Activated CD8-positive, alpha-beta memory T cell treated with anti-CD3 and anti-CD28 coated beads, Interleukin-2, amount 50 U/mL, for 48 hours (primary cell): ENCODE results near the gene ATF5.
A peak's percentile ranks its signal among the peaks of the same experiment; 100 is the strongest.
"Not testable (repeated sequence)": the region's sequence is repeated elsewhere in the genome, so short reads cannot be mapped to it uniquely, and the experiment has no call there.

ENCODE experiments used
- DNase-seq: peaks from one replicate; pipeline ENCODE4 v3.0.0-alpha.2; 2020

ATF5 gene

DNA sequence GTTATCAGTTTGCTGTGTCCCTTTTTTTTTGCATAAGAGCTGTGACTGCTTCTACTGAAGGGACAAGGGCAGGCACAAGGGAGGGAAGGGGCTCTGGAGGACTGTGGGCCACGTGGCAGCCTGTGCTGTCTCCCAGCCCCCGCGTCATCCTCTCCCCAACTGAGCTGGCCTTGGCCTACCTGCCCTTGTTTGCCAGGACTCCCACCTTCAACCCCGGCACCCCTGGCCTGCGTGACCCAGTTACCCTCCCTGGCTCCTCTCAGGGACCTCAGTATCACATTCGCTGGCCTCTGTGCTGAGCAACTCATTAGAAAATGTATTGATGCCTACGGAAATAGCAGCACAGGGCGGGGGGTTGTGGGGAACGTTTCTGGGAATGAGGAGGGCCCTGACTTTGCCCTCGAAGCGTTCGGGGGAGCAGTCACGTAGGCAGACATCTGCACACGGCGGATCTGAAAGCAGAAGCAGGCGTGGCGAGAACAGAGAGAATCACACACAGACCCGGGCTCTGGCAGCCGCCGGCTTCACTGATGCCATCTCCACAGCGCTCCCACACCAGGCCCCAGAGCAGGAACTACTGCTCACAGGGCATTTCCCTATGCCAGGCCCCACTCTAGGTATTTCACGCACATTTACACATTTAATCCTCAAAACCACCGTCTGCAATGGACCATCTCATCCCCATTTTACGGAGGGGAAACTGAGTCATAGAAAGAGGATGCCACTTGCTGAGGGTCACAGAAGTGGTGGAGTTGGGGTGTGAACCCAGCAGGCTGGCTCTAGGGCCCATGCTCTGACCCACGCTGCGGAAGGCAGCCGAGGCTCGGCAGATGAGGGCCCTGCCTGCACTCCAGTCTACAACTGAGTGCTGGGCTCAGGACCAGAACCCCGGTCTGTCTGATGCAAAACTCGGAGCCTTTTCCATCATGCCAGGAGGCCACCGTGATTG lies 5.7 kb upstream of the ATF5 start:
- DNase-seq: no peak

DNA sequence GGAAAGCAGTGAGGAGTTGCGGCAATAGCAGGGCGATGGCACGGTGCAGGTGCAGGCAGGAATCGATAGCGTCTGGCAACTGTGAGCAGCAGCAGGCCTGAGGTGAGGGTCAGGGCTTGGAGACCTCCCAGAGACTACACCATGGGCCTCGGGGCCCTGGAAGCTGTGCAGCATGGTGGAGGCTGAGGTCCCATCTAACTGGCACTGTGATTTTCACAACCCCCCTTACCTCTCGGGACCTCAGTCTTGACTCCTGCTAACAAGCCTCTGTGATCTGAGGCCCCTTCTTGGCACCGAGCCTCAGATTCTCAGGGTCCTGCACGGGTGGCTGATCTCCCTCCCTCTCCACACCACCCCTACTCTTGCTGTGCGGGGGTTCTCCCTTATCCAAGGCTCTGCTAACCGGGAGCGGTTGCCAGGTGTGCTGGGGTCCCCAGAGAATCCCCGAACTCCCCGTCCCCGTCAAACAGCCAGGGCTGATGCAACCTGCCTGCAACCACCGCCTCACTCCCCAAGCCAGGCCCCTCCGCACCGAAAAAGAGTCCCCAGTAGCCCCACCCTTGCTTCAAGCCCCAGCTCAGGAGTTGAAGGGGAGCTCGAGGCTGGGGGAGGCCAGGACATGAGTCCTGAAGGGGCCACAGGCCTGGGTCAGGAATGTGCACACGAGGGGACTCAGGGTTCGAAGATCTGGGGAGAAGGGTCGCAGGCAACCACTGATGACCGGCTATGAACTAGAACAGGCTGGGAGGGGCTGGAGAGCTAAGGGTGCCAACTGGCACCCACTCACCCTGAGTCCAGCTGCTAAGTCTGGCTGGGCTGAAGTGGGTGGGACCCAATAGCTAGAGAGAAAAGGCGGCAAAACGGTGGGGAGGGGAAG lies 4.8 kb upstream of the ATF5 start:
- no peak for DNase-seq

DNA sequence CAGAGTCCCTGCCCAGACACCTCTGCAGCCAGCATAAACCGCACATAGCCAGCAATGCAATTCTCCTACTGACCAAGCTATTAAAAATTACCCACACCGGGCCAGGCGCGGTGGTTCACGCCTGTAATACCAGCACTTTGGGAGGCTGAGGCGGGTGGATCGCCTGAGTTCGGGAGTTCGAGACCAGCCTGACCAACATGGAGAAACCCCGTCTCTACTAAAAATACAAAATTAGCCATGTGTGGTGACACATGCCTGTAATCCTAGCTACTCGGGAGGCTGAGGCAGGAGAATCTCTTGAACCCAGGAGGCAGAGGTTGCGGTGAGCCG lies 4.2 kb upstream of the ATF5 start:
- DNase-seq: not testable (repeated sequence)

DNA sequence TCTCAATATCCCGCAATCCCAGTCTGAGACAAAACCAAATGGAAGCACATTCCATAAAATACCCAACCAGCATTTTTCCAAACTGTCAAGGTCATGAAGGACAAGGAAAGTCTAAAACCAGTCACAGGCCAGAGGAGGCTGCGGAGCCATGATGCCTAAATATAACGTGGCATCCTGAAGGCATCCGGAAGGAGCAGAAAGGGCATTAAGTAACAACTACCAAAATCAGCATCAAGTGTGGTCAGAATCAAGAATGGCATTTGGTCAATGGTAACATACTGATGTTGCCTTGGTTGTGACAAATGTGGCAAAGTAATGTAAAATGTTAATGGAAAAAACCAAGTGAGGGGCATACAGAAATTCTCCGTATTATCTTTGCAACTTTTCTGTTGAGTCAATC lies 3.5 kb upstream of the ATF5 start:
- no peak for DNase-seq

DNA sequence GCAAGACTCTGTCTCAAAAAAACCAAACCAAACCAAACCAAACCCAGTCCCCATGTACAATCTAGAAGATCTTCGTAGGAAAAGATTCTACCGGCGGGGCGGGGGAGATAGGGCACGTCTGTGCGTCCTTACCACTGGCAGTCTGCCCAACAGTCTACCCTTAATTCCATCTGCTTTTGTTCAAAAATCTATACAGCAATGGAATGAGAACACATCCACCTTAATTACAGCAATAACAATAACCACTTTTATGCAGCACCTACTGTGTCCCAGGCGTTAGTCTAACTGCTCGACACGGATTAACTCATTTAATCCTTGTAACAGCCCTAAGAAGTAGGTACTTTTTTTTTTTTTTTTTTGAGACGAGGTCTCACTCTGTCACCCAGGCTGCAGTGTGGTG lies 2.5 kb upstream of the ATF5 start:
- no peak for DNase-seq

DNA sequence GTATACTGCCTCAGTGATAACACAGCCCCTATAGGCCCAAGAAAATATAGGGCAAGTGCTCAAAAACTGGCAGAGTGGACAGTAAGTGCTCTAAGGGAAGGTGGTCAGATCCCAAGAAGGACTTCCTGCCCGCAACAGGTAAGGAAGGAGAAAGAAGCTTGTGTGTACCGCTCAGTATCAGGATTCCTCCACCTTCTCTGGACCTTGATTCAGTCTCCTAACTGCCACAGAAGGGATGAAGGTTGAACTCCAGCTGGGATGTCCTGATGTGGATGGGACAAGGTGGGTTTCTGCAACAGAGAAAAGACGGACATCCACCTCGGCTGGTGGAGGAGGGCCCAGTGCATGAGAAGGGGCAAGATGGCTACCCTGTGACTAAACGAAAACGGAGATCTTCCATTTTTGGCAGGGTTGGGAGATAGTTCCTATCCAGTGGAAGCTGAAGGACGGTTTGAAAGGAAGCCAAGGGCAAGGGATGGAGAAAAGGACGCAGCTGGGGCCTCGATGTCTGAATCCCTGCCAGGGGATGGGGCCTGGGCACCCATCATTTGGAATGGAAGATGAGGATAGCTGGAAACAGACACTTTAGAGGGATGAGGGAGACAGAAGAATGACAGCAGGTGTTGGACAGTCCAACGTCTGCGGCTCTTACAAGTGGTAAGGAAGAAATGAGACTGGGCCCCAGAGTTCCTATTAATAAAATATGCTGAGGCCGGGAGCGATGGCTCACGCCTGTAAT lies 1.3 kb upstream of the ATF5 start:
- DNase-seq: no peak

DNA sequence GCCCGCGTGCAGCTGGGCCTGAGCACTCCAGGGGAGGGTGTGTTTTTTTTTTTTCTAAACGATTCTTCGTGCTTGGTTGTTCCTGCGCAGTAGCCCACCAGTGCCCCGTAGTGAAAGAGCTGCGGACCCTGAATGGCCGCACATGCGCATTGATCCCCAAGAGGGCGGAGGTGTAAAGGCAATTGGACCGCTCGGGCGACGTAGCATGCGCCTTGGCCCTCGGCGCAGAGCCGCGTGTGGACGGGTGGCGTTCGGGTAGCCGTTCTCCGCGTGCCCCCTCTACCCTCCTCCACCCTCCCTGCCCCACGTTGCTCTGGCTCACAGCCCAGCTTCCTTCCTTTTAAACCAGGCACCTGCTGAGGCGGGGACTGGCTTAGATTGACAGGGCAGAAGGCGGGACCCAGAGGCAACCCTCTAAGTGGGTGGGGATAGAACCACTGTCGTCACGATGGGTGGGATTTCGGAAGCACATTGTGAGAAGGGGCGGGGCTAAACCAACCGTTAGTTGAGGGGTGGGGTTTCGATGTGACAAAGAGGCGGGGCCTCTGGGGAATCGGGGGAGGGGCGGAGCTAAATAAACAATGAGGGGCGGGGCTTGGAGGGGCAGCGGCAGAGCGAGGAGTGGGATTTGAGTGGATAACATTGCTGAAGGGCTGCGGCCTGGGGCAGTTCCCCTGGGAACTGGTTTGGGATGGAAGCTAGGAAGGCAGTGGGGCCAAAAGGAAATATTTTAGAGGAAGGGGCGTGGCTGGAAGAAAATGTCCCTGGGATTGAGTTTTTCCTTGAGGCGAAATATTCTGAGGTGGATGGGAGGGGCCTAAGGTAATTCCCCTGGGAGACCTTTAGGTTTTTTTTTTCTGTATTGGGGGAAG lies 842 bp downstream of the ATF5 start:
- peak; percentile 93 for DNase-seq

DNA sequence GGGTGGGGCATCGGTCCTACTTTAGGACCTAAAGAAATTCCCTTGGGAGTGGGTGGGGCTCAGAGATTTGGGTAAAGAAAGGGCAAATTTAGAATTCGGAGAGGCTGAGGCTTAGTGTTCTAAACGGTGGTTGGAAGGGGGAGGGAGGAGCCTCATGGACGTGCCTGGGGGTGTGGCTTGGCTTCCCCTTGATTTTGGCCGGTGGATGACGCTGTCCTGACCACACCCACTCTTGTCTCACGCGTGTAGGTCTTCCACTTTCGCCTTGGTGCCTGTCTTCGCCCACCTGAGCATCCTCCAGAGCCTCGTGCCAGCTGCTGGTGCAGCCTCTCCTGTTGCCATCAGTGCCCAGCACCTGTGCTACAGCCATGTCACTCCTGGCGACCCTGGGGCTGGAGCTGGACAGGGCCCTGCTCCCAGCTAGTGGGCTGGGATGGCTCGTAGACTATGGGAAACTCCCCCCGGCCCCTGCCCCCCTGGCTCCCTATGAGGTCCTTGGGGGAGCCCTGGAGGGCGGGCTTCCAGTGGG lies 1.5 kb downstream of the ATF5 start:
- no peak for DNase-seq

DNA sequence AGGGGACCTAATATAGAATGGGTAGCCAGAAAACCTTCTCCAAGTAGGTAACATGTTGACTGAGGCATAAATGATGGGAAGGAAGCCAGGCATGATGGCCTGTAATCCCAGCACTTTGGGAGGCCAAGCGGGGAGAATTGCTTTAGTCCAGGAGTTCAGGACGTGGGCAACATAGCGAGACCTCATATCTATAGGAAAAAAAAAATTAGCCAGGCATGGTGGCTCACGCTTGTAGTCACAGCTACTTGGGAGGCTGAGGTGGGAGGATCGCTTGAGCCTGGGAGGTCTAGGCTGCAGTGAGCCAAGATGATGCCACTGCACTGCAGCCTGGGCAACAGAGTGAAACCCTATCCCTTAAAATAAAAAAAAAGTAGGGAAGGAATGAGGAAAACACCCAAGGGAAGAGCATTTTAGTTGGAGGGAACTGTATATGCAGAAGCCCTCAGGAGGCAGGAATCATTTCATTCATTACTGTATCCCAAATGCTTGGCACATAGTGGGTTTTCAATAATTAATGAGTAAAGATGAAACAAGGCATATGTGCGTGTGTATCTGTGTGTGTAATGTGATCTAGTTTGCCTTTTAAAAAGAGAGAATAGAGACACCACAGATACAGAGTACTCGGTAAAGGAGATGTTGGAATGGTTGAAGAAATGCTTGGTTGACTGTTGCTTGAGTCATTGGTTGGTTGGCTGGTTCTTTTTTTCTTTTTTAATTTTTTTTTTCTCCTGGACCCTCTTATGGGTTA lies 2.5 kb downstream of the ATF5 start:
- DNase-seq: no peak

DNA sequence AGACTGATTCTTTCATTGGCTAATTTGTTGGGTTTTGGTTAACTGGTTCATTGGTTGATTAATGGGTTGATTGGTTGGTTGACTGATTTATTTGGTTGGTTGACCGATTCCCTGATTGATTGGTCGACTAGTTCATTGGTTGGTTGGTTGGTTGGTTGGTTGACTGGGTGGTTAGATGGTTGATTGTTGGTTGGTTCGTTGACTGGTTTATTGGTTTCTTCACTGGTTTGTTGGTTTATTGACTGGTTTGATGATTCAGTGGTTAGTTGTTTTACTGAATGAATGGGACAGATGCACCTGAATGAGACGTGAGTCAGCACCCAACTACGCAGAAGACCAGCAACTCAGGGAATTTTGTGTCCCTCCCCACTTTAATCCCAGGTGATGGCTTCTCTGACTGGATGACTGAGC lies 3.0 kb downstream of the ATF5 start:
- no peak for DNase-seq

DNA sequence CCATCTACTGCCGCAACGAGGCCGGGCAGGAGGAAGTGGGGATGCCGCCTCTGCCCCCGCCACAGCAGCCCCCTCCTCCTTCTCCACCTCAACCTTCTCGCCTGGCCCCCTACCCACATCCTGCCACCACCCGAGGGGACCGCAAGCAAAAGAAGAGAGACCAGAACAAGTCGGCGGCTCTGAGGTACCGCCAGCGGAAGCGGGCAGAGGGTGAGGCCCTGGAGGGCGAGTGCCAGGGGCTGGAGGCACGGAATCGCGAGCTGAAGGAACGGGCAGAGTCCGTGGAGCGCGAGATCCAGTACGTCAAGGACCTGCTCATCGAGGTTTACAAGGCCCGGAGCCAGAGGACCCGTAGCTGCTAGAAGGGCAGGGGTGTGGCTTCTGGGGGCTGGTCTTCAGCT lies 3.7 kb downstream of the ATF5 start:
- DNase-seq: no peak

DNA sequence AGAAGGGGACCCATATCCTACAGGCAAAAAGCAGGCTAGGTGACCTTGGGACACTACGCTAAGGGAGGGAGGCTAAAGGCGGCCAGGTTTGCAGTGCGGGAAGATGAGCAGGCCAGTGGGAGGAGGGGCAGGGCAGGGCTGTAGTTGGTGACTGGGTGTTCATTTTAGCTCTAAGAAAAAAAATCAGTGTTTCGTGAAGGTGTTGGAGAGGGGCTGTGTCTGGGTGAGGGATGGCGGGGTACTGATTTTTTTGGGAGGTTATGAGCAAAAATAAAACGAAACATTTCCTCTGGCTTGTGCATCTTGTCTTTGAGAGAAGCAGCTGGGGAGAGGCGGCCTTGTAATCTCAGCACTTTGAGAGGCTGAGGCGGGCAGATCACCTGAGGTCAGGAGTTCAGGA lies 4.6 kb downstream of the ATF5 start:
- no peak for DNase-seq

DNA sequence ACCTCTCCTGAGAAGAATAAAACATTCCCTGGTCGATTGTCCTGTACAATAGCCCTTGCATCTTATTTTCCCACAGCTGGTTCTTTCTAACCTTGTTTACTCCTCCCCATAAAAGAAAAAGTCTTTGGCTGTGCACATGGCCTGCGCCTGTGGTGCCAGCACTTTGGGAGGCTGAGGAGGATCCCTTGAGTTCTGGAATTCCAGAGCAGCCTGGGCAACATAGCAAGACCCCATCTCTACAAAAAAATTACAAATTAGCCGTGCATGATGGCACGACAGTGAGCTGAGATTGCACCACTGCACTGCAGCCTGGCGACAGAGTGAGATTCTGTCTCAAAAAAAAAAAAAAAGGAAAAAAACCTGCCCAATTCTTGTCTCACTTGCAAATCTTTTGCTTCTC lies 7.5 kb downstream of the ATF5 start:
- no peak for DNase-seq

DNA sequence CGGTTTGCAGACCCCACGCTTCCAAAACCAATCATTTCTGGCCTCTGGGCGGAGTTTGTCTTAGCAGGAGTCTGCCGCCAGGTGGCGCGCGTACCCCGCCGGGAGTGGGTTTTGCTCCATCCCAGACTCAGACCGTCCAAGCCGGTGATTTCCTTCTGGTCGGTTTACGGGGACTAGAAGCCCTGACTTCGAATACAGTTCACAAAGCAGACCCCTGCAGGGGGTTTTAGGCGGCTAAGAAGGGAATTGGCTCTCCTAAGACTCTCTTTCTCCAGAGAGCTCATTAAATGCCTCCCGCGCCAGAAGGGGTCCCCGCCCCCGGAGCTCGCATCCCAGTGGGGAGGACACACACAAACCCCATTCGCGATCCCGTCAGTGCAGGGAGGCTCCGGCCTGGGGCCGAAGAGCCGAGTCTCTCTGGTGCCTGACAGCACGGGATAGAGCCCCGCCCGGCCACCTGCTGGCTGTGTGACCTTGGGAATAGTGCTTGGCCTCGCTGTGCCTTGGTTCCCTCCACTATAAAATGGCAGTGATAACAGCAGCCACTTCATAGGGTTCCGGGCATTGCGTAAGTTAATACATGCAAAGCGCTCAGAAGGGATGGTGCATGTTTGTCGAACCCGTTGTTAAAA lies 8.9 kb downstream of the ATF5 start:
- DNase-seq: peak; percentile 98

DNA sequence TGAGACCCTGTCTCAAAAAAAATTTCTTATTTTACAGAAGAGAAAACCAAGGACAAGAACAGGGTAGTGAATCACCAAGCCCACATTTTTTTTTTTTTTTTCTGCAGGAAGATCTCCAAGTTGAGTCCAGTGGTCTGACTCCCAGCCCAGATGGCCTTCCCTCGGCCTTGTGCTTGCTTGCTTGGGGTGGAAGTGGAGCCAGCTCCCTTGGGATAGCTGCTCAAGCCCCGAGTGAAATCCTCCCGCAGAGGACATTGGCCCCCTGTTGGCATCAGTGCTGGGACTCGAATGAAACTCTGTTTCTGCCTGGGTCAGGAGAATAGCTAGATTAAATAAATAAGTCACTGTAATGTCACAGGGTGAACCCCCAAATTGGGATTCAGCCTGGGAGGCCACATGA lies 9.7 kb downstream of the ATF5 start:
- no peak for DNase-seq

DNA sequence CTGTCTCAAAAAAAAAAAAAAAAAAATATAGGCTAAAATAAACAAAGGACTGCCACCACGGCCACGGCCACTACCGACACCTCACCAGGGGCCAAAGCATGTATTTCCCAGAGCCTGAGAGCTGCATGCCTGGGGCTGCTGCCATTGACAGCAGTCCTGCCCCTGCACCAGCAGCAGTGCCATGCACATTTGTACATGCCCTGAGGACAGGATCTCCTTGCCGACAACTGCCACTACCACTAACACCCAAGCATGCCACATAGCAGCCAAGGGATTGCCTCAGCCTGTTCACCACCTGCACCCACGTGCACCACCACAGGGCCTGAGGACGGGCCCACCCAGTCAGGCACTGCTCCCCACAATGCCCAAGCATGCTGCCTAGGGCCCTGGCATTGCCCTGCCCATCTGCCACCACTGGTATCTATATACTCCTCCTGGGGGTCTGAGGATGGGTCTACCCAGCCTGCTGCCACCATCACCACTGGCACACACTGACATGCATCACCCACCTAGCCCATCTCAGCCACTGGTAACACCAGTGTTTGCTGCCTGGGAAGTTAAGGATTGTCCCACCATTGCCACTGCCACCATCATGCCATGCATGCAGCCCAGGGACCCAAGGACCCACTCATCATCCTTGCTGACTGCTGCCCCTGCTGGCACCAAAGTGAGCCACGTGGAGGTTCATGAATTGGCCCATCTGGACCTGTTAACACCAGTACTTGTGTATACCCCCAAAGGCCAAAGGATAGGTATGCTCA lies 10.9 kb downstream of the ATF5 start:
- no peak for DNase-seq

DNA sequence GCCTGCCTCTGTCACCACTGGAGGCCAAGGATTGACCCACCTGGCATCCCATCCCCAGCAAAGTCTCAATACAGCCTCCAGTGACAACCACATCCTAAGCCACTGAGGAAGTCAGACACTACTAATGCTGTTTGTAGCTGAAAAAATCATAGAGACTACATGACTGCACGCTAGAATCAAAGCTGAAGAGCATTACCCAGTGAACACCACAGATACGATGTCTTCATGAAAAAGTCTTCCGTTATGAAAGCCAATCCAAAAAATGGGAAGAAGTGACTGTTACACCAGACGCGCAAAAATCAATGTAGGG lies 11.4 kb downstream of the ATF5 start:
- DNase-seq: no peak

DNA sequence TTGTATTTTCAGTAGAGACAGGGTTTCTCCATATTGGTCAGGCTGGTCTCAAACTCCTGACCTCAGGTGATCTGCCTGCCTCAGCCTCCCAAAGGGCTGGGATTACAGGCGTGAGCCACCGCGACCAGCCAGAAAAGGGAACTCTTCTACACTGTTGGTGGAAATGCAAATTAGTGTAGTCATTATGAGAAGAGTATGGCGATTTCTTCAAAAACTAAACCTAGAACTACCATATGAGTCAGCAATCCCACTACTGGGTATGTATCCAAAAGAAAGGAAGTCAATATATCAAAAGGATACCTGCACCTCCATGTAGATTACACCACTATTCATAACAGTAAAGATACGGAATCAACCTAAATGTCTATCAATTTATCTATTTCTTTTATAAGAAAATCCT lies 15.6 kb downstream of the ATF5 start:
- not testable (repeated sequence) for DNase-seq

DNA sequence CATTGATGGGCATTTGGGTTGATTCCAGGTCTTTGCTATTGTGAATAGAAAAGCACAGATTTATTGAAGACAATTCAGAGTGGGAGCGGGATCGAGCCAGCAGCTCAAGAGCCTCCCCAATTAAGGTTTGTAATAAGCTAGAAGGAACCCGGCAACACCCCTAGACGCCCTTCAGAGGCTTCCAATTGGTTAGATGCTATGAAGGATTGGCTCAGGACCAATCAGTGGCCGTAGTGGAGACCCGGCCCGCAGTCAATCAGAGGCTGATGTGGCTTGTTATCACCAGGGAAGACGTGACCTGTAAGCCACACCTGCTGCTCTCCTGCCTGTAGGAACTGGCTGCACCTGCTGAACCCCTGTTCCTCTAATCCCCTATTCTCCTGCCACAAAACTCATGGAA lies 17.4 kb downstream of the ATF5 start:
- no peak for DNase-seq
